Activated naive CD4-positive, alpha-beta T cell treated with anti-CD3 and anti-CD28 coated beads, Interleukin-2, amount 10 ng/mL, durations not matched to agents 5 hours and 36 hours (primary cell): Measurements from ENCODE around the gene SPDYE17. TPM values are rescaled to one million over a fixed set of nuclear protein-coding genes. Genes with fewer than 3 reads are reported as not detected.

Experiments
- total RNA-seq, 2 experiments: library from RNA; stranded (reverse); gene quantifications; one replicate each; pipeline ENCODE4 v1.2.3, GENCODE V29; 2021

The SPDYE17 gene, protein sequence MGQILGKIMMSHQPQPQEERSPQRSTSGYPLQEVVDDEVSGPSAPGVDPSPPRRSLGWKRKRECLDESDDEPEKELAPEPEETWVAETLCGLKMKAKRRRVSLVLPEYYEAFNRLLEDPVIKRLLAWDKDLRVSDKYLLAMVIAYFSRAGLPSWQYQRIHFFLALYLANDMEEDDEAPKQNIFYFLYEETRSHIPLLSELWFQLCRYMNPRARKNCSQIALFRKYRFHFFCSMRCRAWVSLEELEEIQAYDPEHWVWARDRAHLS
- not detected for total RNA-seq

DNA sequence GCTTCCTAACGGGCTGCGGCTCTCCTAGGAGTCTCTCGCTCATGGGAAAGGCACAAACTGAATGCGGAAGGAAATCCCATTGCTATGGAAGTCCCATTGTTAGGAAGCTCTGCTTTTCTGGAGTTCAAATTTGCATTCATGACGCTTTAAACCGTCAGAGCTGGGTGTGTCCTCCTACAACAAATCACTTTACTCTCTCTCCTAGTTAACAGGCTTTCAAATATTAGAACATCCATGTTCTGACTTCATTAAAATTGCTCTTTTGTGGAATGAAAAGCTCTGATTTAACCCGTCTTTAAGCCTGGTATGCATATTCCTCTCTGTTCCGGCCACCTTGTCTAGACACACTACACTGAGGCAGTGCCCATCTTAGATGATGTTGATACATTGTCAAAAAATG lies at the start of gene SPDYE17:
TSS of gene SPDYE17 (minus strand) at position 101 of the 400 bp plus-strand sequence. CDS start 1,791 bp downstream, outside the sequence.

DNA sequence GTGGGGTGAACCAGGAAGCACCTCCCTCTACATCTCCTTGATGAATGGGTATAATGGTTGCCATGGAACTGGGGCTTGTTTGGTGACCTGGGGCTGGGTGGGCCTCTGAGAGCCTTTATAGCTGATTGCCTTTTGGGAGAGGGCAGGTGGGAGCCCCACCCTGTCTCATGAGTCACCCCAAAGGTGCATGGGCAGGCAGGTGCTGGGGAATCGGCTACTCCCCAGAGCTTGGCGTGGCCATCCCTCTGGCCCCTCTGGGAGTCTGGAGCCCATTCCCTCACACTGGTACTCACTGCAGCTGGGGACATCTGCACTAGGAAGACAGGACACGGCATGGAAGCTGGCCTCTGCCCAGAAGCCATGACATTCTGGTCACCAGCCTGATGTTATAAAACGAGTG lies 30.4 kb upstream of the SPDYE17 start, which contains the start of gene SPDYE18:
TSS of gene SPDYE18 (minus strand) at position 2 of the 400 bp plus-strand sequence. CDS start 2,046 bp downstream, outside the sequence.

Other genes with a start within 250 kb of the SPDYE17 start
- 1 to 10 TPM in 1 of 2 experiments, under 1 TPM in 1; 0.77 to 1.3 TPM for gene SPDYE18, start 30.2 kb upstream of the SPDYE17 start, total RNA-seq
- 1 to 10 TPM; 5.3 to 5.4 TPM for gene CCDC146, start 90.3 kb upstream of the SPDYE17 start, total RNA-seq
- gene FGL2, start 167.5 kb upstream of the SPDYE17 start, total RNA-seq = 1 to 10 TPM in 1 of 2 experiments, under 1 TPM in 1; 0.86 to 1.1 TPM